NCI-H2196 treated with DMSO at 0.1 percent for 48 hours (cell line): ENCODE measurements around the gene CORO1C.
A peak's percentile ranks its signal among the peaks of the same experiment; 100 is the strongest.

Source experiments
- DNase-seq: peaks from one replicate; lab custom pipeline; 2025; ENCODE audit not compliant: unreplicated experiment; lab: John Stamatoyannopoulos, UW

The CORO1C gene

GRCh38 chr12:108700833-108701541, 30.3 kb downstream of the CORO1C start:
- no peak for DNase-seq

- DNase-seq = no peak
These were observed 31.3 kb downstream of the CORO1C start for GRCh38 chr12:108699955-108700563.

DNA sequence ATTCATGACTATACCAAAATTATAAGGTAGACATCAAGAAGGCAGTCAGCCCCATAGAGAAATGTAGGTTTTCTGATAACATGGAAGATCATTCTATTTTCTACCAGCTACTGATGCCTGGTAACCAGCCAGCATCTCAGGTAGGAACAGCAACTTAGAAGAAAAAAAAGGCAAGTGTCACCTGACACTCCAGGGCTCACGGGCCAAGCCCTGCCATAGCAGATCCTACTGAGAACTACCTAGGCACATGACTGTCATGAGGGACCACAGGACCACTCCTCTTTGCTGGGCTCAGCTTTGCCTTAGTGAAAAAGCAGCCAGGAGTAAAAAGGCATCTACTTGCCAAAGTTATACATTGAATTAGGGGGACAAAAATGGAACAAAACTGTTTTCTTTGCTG, 33.4 kb downstream of the CORO1C start:
- no peak for DNase-seq

DNA sequence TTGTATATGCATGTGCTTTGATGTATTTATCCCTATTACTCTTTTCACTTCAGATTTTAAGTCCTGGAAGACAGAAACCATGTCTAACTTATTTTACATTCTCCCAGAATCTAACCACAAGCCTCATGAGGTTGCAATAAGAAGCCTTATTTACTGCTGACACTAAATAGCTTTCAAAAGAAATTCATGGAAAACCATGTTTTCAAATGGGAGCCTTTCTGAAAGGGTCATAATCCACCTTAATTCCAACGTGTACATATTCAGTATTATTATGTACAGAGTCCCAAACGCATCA, 34.4 kb downstream of the CORO1C start:
- DNase-seq = no peak

DNA sequence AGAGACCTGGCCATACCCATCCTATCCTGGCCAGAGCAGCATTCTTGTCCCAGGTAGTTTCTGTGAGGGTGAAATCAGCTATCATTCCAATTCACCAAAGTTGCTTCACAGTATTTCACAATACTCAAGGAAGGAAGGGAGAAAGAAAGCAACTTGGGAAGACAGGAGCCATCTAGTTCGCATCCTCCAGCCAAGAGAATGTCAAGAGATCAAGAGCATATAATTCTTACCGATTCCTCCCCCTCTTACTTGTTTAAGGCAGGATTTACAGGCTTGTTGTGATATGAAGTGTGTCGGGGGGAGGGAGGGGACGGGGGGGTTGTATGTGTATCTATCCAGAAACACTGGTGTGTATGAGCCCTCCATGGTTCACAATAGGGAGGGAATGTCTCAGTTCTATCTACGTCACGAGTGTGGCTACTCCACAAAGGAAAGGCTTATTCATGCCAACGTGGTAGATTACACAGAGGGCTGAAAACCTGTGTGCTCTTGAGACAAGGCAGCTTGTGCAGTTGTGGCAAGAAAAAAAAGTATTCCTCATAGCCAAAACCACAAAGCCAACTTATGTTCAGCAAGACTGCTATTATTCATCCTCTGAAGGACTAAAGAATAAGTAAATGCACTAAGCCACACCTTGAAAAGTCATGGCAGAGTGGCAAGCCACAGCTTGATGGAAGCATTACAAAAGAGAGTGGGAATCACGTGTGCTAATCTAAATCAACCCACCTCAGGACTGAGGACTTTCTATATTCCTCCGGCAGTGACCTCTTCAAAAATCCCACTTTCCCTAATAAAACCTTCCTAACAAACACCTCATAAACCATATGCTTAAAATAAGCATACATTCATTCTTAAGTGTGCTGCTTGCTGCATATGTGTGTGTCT, 35.0 kb downstream of the CORO1C start:
- DNase-seq = no peak

DNA sequence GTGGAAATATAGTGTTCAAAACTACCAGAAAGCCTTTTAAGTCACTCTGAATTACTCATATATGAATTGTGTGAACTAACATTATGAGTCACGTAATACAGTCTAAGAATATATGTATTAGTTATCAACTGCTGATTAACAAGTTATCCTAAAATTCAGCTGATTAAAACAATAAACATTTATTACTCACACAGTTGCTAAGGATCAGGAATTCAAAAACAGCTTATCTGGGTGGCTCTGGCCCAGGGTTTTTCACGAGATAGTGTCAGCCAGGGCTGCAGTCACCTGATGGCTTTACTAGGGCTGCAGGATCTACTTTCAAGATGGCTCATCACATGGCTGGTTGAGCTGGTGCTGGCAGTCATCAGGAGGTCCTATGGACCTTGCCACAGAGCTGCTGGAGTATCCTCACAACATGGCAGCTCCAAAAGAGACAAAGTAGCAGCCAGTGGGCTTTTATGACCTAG, 36.5 kb downstream of the CORO1C start:
- DNase-seq = no peak

DNA sequence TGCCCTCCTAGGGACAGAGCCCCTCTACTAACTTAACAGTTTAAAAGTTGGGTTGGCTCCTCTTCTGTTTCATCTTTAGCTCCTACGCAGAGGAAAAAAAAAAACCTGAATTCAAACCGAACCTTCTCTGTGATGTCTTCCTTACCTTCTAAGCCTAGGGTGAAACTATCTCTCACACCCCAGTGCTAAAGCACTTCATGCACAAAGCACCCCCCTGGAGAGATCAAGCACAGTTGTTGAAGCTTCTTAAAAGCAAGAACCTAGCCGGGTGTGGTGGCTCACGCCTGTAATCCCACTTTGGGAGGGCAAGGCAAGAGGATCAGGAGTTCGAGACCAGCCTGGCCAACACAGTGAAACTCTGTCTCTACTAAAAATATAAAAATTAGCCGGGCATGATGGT, 37.6 kb downstream of the CORO1C start:
- DNase-seq = no peak

GRCh38 chr12:108693186-108693730, 38.1 kb downstream of the CORO1C start:
- no peak for DNase-seq

GRCh38 chr12:108691998-108692808, 39.1 kb downstream of the CORO1C start:
- DNase-seq = peak; percentile 59

DNA sequence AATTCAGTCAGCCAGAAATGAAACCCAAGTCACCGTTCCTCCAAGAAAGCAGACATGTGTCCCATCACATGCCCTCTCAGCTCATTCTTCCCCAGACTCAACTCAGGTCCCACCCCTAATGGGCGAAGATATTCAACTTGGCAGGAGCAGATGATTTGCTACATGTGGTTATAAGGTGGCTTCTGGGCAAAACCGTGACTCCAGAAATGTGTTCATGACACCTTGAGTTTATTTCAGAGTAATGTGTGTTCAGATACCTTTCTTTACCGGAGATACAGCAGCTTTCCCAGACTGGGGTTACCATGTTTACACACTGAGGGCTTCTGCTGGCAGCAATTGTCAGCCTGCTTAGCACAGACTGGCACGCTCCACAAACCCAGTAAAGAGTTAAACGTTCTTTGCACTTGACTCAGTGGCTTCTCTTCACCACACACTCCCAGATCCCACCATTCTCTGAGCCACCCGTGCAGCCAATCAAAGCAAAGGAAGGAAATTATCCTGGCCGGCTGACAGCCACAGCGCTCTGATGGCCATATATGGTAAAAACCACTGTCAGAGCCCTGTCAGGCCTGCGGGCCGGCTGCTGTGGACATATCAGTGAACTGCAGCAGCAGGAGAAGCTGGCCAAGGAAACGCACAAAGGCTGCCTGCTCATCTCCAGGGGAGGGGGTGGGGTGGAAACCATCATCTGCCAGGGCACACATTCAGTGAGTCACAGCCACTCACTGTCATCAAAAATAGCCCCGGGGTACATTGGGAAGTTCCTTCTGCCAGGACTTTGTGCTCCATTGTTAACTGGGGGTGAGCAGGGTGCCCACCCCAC, 39.9 kb downstream of the CORO1C start:
- DNase-seq = peak; percentile 93

- DNase-seq = no peak
These were observed 40.7 kb downstream of the CORO1C start for GRCh38 chr12:108690542-108691174.

- DNase-seq = no peak
These were observed 41.2 kb downstream of the CORO1C start for GRCh38 chr12:108690191-108690518.

- no peak for DNase-seq
These were observed 41.8 kb downstream of the CORO1C start for GRCh38 chr12:108689314-108690190.

- no peak for DNase-seq
These were observed 44.5 kb downstream of the CORO1C start for GRCh38 chr12:108686780-108687179.

- DNase-seq = no peak
These were observed 45.7 kb downstream of the CORO1C start for GRCh38 chr12:108685469-108686260.

GRCh38 chr12:108683906-108684556, 47.3 kb downstream of the CORO1C start:
- no peak for DNase-seq

DNA sequence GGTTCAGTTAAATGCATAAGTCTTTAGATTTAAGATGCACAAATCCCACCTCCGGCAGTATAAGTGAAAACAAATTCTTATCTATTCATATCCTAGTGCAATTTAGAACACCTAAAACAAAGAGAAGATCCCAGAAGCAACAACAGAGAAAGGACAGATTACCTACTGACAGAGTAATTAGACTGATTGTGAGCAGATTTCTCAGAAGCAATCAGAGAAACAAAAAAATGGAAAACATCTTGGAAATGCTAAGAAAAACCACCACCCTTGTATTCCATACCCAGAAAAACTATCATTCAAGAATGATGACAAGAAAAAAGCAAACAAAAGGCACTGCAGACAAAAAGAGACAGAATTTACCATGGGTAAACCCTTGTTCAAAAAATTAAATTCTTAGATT, 50.0 kb downstream of the CORO1C start:
- no peak for DNase-seq
